Measurements from ENCODE around the gene DUSP15.
"Not testable (repeated sequence)": the region's sequence is repeated elsewhere in the genome, so short reads cannot be mapped to it uniquely, and the experiment has no call there.

DUSP15 gene

GRCh38 chr20:31838646-31839292 lies 31.6 kb downstream of the DUSP15 start:
- no peak for DNase-seq

DNA sequence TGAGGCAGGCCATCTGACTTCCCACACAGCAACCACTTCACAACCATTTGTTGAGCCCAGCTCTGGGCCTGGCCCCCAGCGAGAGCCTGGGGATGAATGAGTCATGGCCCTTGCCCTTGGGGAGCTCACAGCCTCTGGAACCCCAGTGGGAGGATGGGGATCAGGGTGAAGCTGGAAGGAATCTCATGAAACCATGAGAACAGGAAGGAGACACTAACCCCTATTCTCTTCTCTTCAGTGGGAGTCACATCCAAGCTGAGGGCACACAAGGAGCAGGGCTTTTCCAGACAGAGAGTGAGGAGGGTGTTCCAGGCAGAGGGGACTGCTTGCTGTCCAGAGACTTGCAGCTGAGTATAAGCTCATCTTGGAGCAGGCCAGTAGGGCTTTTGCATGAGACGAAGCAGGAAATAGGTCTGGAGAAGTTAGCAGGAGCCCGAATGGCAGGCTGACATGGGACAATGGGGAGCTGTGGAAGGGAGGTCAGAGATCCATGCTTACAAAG lies 32.4 kb downstream of the DUSP15 start:
- no peak for DNase-seq

DNA sequence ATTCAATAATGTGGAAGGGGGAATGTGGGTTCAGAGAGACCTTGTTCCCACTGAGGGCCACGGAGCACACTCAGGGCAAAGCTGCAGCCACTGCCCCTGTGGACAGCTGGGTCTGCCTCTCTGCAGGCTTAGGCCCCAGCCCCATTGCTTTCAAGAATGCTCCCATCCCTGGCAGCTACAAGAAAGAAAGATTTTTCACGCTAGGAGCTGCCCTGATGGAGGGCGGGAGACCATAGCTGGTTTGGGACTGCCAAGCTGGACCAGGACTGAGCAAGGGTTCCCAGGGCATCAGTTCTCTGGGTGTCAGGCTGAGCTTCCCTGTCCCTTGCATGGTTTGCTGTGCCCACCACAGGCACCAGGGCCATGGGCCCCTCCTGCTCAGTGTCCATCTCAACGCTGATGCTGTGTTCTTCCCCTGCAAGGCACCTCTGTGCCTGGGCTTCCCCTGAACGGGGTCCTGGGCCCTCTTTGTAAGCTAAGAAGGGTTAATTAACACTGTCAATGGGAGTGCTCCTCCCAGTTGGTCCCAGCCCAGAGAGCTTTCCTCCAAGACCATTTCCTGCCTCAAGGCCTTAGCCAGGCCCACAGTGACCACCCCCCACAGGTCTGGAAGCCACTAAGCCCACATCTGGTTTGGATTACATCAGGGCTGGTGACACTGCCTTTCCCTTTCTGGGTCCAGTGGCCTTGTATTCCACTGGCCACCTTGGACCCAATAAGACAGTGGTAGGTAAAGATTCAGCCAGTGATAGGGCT lies 33.3 kb downstream of the DUSP15 start:
- DNase-seq, result no peak

DNA sequence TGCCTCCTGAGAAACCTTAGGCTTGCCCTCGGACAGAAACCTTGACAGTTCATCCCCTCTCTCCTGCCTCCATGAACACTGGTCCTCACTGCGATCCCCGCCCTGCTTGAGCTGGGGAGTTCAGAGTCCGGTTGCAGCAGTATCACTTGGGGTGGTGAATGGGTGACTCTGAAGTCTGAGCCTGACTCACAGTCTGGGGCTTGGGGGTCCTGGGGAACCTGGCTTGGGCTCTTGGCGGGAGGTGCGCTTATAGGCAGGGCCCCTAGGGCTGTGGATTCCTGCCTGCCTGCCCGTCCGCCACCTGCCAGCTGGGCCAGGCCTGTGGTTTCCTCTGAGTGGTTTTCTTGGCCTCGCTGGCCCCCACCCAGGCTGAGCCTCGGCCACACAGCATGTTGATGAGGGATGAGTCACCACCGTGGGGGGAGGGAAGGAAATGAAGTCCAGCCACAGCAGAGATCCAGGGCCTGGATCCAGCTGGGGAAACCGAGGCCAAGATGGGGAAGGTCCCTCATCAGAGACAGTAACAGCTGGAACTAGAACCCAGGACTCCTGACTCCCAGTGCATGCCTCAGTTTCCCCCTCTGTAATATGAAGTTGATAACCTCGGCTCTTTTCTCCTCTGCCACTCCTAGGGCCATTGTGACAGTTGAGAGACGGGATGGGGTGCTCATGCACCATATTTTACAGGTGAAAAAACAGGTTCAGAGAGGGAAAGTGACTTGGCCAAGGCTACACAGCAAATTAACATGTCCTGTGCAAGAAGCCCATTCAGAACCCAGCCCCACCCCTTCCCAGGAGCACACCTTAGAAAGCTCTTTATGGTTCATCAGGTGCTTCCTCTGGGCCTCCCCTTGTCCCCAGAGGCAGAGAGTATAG lies 34.1 kb downstream of the DUSP15 start:
- no peak for DNase-seq

- no peak for DNase-seq
Measured at GRCh38 chr20:31835554-31835953, 34.8 kb downstream of the DUSP15 start.

DNA sequence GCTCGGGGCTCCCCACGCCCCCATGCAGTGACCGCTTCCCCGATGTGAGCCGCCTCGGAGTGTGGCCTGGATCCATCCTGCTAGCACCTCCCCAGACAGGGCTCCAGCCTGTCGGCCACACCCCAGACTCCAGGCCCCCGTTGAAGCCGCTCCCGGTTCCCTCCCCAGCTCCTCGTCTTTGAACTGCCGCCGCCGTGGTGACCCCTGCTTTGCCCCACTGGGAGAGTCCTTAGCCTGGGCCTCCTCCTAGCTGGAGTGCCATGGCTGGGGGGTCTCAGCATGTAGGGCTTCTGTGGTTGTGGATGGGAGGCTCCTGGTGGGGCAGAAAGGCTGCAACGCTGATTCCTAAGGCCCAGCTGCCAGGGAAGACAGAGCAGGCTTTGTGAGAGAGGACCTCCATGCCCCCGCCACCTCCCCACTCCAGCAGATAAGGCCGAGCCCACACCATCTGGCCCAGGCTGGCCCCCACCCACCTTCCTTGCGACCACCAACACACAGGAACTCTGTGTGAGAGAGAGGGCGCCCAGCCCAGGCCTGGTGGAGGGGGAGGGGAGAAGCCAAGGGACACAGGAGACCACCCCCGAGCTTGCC lies 36.3 kb downstream of the DUSP15 start:
- no peak for DNase-seq

DNA sequence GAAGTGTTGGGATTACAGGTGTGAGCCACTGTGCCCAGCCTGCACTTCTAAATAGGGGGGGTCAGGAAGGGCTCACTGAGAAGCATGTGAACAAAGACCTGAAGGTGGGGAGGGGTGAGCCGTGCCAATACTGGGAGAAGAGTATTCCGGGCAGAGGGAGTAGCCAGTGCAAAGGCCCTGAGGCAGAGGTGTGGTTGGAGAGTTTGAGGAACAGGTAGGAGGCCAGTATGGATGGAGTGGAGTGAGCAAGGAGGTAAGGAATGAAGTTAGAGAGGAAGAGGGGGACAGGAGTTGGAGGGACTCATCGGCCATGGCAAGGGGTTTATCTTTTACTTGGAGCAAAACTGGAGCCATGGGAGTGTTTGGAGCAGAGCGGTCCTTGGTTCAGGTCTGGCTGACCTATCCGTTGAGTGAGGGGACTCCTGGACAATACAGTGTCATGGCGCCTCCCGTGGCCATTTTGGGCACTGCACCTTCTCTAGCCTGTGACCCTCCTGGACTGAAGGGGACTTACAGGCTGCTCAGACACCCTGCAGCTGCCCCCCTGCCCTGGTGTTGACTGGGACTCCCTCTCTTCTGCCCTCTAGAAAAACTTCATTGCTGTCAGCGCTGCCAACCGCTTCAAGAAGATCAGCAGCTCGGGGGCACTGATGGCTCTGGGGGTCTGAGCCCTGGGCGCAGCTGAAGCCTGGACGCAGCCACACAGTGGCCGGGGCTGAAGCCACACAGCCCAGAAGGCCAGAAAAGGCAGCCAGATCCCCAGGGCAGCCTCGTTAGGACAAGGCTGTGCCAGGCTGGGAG lies 37.0 kb downstream of the DUSP15 start:
- peak; percentile 15 for DNase-seq

GRCh38 chr20:31831771-31832306 lies 38.5 kb downstream of the DUSP15 start:
- no peak for DNase-seq

DNA sequence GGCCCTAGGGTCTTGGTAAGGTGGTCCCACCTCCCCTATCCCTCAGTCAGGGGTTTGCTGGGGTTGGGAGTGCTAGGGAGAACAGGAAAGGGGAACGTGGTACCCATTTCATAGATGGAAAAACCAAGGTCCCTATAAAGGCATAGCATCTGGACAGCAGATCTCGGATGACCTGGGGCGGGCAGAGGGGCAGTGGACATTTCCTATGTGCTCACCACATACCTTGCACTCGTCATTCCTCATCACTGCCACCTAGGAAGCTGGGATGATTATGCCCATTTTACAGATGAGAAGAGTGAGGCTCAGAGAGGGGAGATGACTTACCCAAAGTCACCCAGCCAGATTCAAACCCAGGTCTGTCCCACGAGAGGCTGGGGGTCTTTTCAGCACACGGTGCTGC lies 39.1 kb downstream of the DUSP15 start:
- DNase-seq, result no peak

DNA sequence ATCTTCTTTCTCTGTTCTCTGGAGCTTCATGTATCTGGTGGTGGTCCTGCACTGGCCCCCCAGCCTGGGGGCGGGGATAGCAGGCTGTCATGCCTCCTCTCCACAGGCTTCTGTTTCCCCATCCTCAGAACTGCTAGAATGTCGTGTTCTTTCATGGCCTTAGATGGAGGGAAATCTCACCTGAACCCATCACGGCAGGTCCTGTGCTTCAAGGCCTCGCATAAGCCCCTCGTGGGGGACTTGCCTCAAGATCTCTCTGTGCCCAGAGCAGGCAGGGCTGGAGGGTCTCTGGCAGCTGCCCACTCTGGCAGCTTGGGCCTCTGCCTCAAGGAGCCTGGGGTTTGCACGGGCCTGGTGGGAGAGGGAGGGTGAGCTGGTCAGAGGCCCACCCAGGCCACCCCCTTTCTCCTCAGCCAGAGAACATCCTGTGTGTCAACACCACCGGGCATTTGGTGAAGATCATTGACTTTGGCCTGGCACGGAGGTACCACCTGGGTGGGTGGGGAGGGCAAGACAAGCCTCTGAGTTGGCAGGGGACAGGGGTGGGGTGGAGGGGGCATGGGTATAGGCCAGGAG lies 39.8 kb downstream of the DUSP15 start:
- DNase-seq, result no peak

GRCh38 chr20:31829731-31830130 lies 40.6 kb downstream of the DUSP15 start:
- no peak for DNase-seq

DNA sequence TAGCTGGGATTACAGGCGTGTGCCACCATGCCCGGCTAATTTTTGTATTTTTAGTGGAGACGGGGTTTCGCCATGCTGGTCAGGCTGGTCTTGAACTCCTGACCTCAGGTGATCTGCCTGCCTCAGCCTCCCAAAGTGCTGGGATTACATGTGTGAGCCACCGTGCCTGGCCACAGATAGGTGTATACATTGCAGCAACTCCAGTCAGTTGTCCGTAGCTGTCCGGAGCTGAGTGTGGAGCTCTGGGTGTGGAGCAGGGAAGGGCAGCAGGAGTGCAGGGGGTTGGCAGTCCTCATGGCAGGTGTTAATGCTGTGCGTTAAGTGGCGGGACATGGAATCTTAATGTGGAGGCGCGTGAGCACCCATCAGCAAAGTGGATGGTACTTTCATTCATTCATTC lies 42.3 kb downstream of the DUSP15 start:
- DNase-seq, result not testable (repeated sequence)

DNA sequence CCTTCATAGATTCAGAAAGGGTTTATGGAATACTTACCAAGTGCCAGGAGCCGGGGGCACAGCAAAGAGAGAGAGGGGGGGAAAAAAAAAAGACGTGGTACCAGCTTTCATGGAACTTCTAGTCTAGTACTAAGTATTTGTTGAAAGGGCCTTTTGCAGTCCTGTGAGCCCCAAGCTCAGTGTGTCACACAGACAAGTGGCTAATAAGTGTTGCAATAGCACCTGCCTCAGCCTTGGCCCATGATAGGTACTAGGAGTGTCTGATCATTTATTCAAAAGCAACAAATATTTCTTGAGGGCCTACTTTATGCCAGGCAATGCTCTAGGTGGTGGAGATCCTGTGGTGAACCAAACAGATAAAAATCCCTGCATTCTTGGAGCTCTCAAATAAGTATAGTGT lies 43.3 kb downstream of the DUSP15 start:
- DNase-seq, result no peak

DNA sequence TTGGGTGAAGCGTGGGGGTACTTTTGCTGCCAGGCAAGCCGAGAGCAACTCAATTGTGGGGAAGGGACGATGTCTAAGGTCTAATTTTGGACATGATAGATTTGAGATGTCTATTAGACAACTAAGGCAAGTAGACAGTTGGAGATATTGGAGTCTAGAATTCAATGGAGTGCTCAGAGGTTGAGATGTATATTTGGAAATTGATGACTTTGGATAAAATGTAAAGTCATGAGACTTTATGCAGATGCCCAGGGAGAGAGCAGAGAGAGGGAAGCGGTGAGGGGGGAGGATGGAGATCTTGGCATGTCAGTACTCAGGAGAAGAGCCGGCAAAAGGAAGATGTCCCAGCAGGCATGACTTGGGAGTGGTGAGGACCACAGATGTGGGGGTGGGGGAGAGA lies 44.3 kb downstream of the DUSP15 start:
- DNase-seq, result no peak

GRCh38 chr20:31824554-31825313 lies 45.6 kb downstream of the DUSP15 start:
- DNase-seq, result no peak

DNA sequence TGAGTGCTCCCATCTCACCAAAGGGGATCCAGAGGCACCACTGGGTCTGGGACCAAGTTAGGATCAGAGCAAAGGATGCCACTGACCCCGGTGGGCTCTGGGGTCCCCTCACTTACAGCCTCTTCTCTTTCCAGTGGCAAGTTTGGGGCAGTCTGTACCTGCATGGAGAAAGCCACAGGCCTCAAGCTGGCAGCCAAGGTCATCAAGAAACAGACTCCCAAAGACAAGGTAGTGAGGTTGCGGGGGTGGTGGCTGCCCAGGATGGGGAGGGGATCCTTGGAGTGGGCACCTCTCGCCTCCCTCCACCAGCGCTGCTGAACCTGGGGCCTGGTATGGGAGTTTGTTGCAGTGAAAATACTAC lies 46.2 kb downstream of the DUSP15 start:
- no peak for DNase-seq

DNA sequence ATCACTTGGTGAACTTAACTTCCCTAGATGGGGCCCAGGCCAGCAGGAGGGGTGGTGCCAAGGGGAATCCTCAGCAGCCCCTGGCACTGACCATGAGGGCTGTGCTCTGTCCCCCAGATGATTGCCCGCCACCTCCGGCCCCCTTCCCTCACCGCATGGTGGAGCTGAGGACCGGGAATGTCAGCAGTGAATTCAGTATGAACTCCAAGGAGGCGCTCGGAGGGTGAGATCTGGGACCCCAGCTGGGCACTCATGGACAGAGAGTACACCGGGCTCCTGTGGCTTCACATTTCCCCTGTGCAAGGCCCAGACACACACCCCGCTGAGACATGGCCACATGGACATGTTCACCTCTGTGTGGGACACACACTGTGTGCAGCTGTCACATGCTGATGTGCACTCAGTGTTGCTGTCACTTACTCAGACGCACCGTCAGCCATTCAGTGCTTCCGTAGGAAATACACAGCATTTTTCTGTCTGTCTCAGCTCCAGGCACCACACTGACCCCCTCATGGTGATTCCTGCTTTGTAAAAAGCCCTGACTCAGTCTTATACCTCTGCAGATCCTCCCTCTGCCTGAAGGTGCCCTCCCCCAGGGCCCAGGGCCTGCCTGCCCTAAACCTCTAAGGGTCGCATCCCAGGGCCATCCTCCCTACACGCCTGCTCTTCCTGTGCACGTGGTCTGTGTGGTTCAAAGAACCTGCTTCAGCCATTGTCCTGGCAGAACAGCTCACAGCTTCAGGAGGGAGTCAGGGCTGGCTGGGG lies 46.8 kb downstream of the DUSP15 start:
- no peak for DNase-seq

- peak; percentile 56 for DNase-seq
Measured at GRCh38 chr20:31822421-31823330, 47.7 kb downstream of the DUSP15 start.

- no peak for DNase-seq
Measured at GRCh38 chr20:31821427-31821826, 48.9 kb downstream of the DUSP15 start.
